WERI-Rb-1 (cell line): ENCODE results near the gene HCN3.
"Not testable (repeated sequence)": the region's sequence is repeated elsewhere in the genome, so short reads cannot be mapped to it uniquely, and the experiment has no call there.

Experiments
- DNase-seq: peaks from one replicate; pipeline ENCODE4 v3.0.0-alpha.2; 2020
- H3K27ac ChIP-seq: fragments of 250-450 bp; sonication (Bioruptor Pico); 2 replicates; pipeline ENCODE4 v1.5.1; 2020; ENCODE audit warnings: mild to moderate bottlenecking, moderate library complexity
- H3K27me3 ChIP-seq: fragments of 250-450 bp; sonication (Bioruptor Pico); 2 replicates; pipeline ENCODE4 v1.5.1; 2021; ENCODE audit warnings: mild to moderate bottlenecking, low read depth, moderate library complexity; ENCODE audit not compliant: insufficient read depth, severe bottlenecking
- H3K36me3 ChIP-seq: fragments of 250-450 bp; sonication (Bioruptor Pico); 2 replicates; pipeline ENCODE4 v1.5.1; 2020; ENCODE audit warnings: mild to moderate bottlenecking, moderate library complexity
- H3K4me3 ChIP-seq: 2 replicates; pipeline ENCODE4 v1.5.1; 2011; ENCODE audit warnings: low read depth, mild to moderate bottlenecking, control low read depth, low read length
- H3K9me3 ChIP-seq: fragments of 250-450 bp; sonication (Bioruptor Pico); 2 replicates; pipeline ENCODE4 v1.5.1; 2021; ENCODE audit warnings: mild to moderate bottlenecking, moderate library complexity; ENCODE audit not compliant: severe bottlenecking
- CTCF ChIP-seq: IDR thresholded peaks from 2 replicates; pipeline ENCODE4 v1.5.1; 2011; ENCODE audit warnings: low read depth, mild to moderate bottlenecking, control low read depth, inconsistent platforms, low read length

Gene HCN3

DNA sequence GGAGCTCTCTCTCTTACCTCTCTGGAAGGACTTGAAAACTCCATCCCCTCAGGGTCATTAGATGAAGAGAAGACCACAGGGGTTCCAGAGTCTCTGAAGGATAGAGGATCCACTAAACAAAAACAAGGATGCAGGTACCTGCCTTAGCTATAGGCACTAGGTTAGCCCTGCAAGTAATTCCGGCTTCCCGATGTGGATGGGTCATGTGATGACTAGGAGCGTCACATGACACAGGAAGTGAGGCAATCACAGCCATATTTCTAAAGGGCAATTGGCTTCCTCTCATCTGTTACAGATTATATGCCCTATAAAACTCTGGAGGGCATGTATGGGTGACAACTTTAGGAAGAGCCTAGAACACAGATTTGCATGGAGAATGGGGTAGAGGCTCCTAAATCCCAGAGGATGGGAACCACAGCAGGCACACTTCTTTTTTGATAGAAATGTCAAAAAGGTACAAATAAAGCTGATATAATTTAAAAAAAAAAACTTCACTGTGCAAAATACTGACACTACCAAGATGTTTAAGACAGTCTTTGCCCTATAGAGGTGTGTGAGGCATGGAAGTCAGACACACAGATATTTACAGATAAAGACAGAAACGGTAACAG lies 36.1 kb upstream of the HCN3 start:
- peak; percentile 91 for DNase-seq
- no peak for TF ChIP-seq CTCF
- Histone ChIP-seq H3K9me3 (no peaks in the 10 kb centered on the region), H3K4me3 (peak overlapping the region; percentile 45), H3K36me3 (peaks cover 22% of the 10 kb centered on the region), H3K27ac (peak overlapping the region; percentile 2), H3K27me3 (no peaks in the 10 kb centered on the region)

DNA sequence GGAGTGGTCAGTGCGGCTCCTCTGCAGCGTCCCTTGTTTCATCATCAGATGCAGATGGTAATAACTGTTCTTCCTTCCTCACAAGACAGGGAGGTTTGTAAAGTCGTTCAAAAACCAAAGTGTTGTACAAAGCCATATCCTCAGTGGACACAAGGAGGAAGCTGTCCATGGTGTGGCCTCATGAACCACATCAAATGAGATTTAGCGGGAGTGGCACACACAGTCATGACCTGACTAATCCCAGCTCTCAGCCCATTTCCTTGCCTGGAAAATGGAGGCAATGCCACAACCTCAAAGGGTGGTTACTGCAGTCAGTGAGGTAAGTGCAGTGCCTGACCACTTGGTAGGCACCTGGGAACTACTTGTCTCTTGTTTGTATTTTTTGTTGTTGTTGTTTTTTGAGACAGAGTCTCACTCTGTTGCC lies 35.4 kb upstream of the HCN3 start:
- TF ChIP-seq CTCF = no peak
- no peaks in the 10 kb centered on the region for H3K27me3 ChIP-seq
- H3K27ac ChIP-seq = peak overlapping the region; percentile 2
- H3K36me3 ChIP-seq = peaks cover 22% of the 10 kb centered on the region
- DNase-seq = no peak
- H3K9me3 ChIP-seq = no peaks in the 10 kb centered on the region
- no peak overlapping the region for H3K4me3 ChIP-seq

- Histone ChIP-seq H3K27me3 (no peaks in the 10 kb centered on the region), H3K36me3 (peaks cover 22% of the 10 kb centered on the region), H3K27ac (no peak overlapping the region), H3K9me3 (no peaks in the 10 kb centered on the region), H3K4me3 (no peak overlapping the region)
- no peak for DNase-seq
- no peak for TF ChIP-seq CTCF
Observed at GRCh38 chr1:155242805-155243358, 34.4 kb upstream of the HCN3 start.

DNA sequence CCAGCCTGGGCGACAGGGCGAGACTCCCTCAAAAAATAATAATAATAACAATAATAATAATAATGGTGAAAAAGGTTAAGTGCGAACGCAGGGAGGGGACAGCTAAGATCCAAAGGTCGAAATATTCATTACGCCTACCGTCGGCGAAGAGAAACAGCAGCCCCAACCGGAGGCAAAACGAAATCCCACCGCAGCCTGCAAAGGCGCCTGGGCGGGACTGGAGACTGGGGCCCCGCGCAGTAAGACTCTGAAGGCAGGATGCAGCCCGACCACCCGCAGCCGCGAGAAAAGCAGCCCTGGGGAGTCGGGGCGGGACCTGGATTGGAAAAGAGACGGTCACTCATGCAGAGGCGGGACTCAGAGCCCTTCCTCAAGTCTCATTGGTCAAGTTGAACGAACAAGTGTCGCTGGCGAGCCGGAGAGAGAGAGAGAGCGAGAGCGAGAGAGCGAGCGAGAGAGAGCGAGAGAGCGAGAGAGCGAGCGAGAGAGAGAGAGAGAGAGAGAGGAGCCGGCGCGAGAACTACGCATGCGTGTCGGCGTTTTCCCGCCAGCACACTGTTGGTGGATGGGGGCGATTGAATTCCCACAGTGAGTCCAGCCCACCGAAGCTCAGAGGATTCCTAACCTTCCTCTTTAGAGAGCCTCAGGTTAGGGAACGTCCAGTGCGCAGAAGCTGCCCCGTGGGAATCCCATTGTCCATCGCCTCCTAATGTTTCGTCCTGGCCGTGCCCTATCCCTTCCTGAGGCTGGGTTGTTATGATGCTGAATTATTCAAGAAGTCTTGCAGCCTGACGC lies 32.7 kb upstream of the HCN3 start:
- H3K4me3 ChIP-seq = peak overlapping the region; percentile 39
- peaks cover 32% of the 10 kb centered on the region for H3K36me3 ChIP-seq
- H3K27ac ChIP-seq = peak overlapping the region; percentile 69
- DNase-seq = peak; percentile 100
- H3K27me3 ChIP-seq = no peaks in the 10 kb centered on the region
- H3K9me3 ChIP-seq = no peaks in the 10 kb centered on the region
- no peak for TF ChIP-seq CTCF

DNA sequence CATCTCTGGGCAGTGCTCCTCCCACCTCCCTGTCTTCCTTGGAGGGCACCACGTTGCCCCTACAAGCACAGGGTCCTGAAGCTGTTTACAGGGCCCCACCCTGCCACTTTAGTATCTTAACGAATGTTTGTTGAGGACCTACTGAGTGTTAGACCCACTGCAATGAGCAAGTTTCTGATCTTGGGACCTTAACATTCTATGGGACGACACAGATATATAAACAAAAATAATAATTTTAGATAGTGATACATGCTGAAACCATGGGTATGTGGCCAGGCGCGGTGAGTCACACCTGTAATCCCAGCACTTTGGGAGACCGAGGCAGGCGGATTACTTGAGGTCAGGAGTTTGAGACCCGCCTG lies 32.1 kb upstream of the HCN3 start:
- Histone ChIP-seq H3K27me3 (no peaks in the 10 kb centered on the region), H3K27ac (peak overlapping the region; percentile 69)
- DNase-seq = no peak

DNA sequence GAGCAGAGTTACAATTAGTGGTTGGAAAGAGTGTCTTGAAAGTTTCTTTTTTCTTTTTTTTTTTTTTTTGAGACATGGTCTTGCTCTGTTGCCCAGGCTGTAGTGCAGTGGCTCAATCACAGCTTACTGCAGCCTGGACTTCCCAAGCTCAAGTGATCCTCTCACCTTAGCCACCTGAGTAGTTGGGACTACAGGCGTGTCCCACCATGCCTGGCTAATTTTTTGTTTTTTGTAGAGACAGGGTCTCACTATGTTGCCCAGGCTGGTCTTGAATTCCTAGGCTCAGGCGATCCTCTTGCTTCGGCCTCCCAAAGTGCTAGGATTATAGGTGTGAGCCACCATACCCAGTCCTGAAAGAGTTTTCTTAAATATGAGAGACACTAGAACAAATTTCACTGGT lies 30.5 kb upstream of the HCN3 start:
- peaks cover 46% of the 10 kb centered on the region for H3K36me3 ChIP-seq
- not testable (repeated sequence) for H3K27ac ChIP-seq, H3K4me3 ChIP-seq, DNase-seq, H3K9me3 ChIP-seq, H3K27me3 ChIP-seq

More for the DNA sequence above, 32.1 kb upstream of the HCN3 start:
- H3K4me3 ChIP-seq = peak overlapping the region; percentile 39
- peaks cover 36% of the 10 kb centered on the region for H3K36me3 ChIP-seq
- TF ChIP-seq CTCF = no peak
- no peaks in the 10 kb centered on the region for H3K9me3 ChIP-seq
